Kidney capillary endothelial cell (primary cell): ENCODE data around the gene ACTR1B.
"Not testable (repeated sequence)": the region's sequence is repeated elsewhere in the genome, so short reads cannot be mapped to it uniquely, and the experiment has no call there.

ENCODE experiments used
- DNase-seq: peaks from one replicate; pipeline ENCODE4 v3.0.0-alpha.2; 2018; ENCODE audit warnings: low spot score

Gene ACTR1B

DNA sequence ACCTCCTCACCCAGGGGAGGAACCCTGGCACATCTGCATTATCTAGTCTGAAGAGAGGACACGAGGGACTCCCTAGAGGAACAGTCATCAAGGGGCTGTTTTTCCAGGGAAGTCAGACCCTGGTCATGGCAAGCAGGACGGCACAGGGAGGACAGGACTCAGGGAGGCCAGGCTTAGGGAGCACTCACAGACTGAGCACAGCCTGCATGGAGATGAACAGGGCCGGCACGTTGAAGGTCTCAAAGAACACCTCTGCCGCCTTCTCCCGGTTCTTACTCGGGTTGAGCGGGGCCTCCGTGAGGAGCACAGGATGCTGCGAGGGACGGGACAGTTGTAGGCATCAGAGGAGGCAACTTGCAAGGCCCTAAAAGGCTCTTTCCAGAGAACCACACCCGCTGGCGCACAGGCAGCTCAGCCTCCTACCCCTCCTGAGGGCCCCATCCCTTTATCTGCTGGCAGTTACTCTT lies 5.1 kb downstream of the ACTR1B start:
- DNase-seq, result no peak

DNA sequence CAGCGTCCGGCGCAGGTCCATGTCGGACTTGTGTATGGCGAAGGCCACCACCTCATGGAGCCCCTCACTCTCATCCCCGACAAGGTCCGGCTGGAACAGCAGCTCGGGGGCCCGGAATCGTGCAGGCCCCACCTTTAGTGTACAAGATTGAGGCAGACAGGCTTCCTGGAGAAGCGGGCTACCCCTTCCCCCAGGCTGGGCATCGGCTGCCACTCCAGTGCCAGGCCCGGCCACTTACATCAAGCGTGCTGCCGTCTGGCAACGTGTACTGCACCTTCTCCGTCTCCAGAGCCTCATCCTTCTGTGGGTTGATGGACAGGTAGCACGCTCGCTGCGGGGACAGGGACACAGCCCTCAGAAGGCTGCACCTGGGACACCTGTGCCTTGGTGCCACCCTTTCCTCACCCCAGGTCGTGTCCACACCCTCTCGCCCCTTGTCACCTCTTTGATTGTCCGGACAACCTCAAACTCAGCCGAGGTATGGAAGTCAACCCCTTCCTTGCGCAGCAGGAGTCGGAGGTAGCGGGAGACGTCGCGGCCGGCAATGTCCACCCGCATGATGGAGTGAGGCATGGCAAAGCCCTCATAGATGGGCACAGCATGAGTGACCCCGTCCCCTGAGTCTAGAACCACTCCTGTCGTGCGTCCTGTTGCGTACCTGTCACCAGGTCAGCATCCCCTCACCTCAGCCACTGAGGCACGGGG lies 5.7 kb downstream of the ACTR1B start:
- DNase-seq, result no peak

DNA sequence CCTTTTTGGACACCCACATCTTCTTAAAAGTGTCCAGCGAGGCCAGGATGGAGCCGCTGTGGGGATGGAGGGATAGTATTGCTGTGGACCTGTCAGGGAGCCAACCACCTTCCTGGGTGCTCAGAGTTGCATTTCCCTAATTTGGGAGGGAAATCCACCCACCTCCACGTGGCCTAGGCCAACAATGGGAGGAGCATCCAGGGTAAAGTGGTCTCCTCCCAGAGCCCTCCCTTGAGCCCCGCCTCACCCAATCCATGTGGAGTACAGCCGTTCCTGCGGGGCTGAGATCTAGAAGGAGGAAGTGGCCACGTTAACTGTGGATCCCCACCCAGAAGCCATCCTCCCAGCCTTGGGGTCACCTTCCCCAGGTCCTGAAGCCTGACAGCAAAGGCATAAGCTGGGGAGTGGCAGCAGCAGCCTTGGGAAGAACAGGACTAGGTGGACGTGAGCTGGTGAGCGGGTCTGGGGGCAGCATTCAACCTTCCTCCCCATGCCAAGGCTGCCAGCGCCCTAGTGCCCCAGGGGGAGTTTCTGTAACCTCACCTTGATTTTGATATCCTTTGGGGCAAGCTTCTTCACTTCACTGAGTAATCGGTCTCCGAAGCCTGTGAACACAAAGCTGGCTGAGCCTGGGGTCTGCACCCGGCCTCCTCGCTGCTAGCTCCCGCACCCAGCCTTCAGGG lies 6.8 kb downstream of the ACTR1B start:
- DNase-seq, result no peak

DNA sequence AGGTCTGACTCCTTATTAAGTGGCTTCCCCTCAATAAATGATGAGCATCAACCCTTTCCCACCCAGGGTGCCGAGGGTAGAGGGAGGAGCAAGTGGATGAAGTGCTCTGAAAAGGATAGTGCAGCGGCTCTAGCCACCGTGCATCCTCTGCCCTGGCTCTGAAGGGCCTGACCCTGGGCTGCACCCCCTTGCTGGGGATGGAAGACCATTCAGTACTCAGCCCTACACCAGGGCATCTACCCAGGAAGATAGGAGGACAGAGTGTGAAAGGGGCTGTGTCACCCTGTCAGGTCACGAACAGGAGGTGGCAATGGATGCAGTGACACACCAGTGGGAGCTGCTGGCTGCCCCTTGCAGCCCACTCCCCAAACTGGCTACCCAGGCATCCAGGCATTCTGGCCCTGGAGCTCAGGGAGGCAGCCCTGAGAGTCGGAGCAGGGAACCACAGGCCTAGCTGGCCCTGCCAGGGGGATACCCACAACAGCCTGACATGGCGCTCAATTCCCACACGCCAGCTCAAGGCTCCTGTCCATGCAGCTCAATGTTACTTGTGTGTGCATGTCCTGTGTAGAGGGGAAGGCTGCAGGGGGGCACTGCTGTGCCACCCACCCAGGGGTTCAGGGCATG lies 7.6 kb downstream of the ACTR1B start:
- DNase-seq, result no peak

DNA sequence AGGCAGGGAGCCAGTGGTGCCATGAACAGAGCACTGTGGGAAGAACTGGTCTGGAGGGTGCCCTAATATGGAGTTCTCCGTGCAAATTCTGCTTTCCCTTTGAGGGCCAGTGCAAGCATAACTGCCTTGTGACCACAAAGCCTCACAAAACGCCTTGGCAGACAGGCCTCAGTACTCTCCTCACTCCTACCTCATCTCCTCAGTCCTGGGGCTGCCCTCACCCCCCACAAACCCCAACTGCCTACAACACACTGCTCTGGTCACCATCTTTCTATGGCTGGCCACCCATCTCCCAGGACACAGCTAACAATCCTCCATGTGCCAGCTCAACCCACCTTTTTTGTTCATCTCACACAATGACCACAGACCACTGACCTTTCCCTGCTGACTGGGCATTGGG lies 9.1 kb downstream of the ACTR1B start:
- no peak for DNase-seq

DNA sequence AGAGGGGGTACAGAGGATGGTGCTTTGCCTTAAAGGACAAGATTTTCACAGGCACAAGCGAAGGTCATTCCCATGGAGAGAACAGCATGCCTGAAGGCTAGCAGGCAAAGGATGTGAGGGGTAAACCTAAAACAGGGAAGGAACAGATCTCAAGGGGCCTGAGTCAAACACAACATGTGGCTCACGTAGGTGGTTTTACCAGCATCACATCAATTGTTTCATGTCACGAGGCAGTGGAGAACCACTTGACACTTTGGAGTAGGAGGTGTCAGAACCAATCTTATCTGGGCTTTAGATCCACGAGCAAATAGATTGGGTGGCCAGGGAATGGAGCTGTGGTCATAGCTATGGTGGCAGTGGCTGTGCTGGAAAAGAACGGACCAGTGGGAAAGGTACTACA lies 9.5 kb downstream of the ACTR1B start:
- no peak for DNase-seq

DNA sequence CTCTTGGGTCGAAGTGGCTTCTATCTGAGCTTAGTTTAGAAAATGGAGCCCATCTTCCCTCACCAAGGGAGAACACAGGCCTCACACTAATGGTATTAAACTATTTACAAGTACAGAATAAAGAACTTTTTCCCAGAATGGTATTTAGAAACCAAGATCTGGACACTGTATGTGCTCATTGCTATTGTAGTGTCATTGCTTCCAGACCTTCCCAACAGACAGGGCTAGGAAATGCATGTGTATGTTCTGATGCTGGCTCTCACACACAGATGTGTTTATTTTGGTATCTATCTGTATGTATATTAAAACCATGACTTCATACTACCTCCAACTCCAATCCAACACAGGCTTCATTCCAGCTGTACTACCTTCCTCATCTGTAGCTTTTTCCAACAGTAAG lies 10.0 kb downstream of the ACTR1B start:
- DNase-seq, result no peak

DNA sequence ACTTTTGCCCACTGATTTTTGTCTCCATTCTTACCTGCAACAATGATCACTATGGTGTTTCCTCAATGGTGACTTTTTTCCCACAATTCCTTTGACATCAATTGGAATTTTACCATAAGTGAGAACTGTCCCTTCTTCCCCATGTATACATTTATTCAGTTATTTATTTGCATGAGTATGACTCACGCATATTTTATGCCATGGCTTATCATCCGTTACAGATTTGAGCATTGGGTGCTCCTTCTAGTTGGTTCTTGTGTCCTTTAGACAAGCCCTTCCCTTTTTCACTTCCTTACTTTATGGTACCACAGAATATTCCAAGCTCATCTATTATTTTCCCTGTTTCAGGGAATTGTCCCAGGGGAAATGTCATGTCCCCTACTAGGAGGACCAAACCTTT lies 10.4 kb downstream of the ACTR1B start:
- DNase-seq, result no peak

DNA sequence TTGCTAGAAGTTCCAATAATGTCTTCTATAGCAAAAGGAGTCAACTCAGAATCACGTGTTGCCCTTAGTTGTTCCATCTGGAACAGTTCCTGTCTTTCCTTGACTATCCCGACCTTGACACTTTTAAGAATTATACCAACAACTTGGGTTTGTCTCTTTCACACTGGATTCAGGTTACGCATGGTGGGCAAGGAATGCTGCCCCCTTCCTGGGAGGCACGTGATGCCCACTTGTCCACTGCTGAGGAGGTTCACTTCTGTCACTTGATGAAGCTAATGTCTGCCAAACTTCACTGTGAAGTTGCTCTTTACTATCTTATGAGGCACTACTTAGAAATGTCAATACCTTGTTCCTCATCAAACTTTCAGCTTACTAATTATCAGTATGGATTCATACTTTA lies 12.7 kb downstream of the ACTR1B start:
- no peak for DNase-seq

DNA sequence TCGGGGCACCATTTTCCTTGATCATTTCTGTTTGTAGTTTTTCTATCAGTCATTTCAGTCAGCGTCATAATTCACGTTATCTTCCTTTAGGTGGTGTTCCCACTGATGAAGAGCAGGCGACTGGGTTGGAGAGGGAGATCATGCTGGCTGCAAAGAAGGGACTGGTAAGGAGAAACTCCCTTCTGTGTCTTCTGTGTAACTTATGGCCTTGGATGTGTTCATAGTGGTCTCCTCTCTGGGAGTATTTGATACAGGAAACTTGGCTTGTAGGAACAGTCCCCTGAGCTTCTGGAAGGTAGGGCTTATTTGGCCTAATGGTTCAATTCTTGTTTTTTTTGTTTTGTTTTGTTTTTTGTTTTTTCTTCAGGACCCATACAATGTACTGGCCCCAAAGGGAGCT lies 16.9 kb downstream of the ACTR1B start:
- DNase-seq, result no peak

DNA sequence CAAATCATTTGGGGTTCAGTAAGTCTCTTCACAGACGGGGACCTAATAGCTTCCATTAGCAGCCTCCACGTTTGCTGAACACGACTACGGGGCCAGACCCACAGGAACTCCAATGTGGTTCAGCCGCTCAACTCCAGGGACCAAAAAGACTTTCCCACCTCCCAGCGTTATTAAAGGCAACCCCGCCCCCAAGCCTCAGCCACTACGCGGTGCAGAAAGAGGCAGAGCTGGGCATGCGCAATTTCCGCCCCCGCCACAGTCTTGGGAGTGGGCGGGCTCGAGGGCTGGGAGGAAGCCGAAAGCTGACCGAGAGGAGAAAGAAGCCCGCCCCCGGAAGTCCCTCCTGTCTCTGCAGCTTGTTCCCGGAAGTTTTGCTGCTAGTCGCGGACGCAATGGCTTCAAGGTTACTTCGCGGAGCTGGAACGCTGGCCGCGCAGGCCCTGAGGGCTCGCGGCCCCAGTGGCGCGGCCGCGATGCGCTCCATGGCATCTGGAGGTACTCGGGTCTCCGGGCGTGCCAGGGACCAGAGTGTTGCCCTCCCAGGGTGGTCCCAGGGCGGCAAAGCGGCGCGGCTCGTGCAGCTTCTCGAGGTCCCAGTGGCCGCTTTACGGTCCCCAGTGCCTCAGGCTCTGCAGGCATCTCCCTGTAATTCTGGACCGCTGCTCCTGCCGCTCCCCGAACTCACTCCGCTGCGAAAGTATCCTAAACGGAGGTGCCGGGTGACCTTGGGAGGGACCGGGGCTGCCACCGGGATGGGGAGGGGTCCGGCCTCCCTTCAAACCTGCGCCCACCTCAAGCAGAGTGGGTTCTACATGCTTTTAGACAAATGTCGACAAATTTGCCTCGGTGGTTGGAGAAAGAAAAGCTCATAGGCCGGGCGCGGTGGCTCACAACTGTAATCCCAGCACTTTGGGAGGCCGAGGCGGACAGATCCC lies 17.9 kb downstream of the ACTR1B start, which contains the start of gene COX5B:
COX5B (plus strand) TSS at position 368 of the 935 bp plus-strand sequence; CDS start at position 393, 25 bp downstream.
- peak; percentile 98 for DNase-seq

DNA sequence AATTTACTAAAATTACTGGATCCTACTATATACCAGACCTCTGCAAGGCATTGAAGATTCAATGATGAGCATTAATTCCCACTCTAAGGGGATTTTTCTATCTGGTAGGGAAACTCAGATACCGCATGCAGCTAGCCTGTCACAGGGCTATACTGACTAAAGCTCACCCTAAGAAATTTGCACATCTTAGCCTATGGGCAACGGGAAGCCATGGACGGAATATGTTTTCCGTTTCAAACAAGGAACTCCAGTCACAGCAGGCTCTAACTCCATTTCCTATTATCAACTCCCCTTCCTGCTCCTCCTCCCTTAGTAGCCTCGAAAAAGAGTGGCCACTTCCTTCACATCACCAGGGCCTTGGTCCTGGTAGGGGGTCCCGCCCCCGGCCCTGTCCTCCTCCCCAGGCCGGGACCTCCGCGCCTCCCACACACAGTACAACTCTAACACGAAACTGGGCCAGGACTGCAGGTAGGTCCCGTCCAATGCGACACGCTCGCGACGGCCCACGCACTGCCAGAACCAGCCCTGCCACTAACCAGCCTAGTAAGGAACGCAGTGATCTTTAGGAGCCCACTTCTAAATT lies 18.6 kb downstream of the ACTR1B start:
- DNase-seq, result peak; percentile 44

DNA sequence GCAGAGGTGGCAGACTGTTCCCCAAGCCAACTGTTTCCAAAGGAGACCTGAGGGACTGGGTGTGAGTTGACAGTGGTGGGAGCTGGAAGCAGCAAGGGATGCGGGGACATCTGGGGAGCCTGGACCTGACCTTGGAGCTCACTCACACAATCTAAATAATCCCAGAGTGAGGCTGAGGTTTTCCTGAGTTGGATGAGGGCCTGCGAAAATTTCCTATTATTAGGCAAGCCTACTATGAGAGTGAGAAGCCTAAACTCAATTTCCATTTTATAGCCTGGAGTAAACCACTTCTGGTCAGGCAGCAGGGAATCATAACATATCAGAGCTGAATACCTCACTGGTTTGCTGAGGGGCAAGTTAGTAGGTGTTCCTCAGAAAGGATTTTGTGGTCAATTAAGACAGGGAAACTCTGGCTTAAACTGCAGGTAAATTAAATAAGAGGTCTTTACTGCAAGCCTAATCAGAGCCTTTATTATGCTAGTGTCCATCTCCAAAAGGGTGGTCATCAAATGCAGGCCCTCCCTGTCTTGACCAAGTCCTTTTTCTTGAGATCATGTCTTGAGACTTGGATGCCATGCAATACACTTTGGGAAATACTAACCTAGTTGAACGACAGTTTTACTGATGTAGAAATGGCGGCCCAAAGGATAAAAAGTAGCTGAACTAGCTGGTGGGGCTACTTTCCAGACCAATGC lies 19.7 kb downstream of the ACTR1B start:
- DNase-seq, result no peak

DNA sequence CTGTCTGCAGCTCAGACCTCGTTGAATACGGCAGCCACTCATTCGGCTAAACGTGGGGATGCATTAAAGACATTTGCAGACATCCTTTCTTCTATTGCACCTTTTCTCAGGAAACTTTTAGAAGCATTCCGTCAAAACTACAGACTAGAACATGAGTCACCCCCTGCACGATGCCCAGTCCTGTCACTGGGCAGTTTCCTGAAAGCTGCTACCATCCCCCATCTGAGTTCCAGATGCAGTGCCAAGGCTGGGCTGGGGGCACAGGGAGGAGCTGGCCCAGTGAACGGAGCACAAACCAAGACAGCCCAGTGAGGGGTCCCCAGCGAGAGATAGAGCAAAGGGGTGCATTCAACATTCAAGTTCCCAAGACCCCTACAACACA lies 37.8 kb downstream of the ACTR1B start:
- not testable (repeated sequence) for DNase-seq

DNA sequence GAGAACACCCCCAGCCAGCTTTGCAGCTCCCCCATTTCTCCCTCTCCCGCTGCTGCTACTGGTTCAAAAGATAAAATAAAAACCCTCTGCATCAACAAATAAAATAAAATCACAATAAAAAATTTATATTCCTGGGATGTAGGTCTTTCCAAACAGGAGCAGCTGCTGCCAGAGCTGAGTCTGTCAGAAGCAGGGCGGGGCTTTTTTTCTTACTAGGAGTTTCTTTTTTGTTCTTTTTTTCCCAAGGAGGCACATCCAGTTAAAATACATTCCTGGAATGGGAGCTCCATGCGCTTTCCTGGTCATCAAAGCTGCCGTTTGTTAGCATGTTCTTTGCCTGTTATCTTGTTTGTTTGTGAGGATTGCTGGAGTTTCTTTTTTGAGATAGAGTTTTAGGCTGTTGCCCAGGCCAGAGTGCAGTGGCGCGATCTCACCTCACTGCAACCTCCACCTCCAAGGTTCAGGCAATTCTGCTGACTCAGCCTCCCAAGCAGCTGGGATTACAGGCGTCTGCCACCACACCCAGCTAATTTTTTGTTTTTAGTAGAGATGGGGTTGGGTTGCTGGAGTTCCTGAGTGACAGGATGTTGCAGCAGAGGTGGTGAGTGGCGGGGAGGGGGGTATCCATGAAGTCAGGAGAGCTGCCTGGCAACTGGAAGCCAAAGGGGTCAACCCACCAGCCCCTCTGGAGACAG lies 38.3 kb downstream of the ACTR1B start:
- not testable (repeated sequence) for DNase-seq

DNA sequence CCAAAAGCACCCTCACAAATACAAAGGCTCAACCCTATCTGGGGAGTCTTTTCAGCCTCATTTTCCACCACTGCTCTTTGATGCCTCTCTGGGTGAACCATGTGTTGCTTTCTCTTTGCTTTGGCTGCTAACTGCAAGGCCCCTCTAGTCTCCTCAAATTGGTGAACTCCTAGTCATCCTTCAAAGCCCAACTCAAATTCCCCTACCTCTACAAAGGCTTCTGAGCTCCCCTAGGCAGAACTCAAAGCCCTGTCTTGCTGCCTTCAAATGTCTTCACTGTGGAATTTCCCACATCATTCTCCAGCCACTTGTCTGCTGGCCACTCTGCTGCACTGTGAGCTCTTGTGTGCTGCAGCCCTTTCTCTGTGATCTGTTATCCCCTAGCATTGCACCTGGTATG lies 40.9 kb downstream of the ACTR1B start:
- DNase-seq, result not testable (repeated sequence)

DNA sequence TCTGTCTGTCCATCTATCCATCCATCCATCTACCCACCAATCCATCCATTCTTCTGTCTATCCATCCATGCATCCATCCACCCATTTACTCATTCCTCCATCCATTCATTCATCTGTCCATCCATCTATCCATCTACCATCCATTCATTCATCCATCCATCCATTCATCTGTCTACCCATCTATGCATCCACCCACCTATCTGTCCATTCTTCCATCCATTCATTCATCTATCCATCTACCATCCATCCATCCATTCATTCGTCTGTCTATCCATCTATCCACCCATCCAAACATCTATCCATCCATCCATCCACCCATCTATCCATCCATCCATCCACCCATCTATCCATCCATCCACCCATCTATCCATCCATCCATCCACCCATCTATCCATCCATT lies 43.4 kb downstream of the ACTR1B start:
- DNase-seq, result not testable (repeated sequence)

DNA sequence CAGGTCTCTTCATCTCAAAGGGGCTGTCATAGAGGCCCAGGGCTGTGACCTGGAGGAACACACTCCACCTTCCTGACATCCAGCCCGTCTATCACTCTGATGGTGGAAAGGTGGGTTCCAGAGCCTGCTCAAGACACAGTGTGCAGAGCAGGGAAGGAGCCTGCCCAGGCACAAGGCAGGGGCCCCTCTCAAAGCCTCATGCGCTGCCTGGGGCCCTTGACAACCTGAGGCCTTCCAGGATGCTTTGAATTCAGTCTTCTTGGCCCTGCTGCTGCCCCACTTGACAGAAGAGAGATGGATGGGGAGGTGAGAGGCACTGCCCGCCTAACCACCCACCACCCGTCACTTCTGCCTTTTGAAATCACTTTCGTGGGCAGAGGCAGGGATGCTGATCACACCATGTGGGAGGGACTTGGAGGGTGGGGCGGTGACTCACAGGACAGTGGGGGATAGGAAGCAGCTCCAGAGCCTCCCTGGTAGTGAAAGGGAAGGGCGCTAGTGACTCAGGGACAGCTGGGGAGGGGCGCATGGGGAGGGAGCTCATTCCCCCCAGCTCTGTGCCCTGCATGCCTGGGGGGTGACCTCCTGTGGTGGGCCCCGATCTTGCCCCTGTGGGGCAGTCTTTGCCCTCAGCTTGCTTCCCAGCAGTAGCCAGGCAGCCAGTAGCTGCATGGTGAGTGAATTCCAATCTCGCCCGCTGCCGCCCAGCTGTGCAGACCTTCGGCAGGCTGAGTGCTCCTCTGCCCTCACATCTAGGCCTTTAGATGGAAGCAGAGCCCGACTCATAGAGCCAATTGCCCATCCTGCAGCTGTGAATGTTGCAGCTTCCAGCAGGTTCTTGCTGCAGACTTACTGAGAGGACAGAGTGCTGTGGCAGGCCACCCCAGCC lies 44.7 kb downstream of the ACTR1B start:
- not testable (repeated sequence) for DNase-seq

DNA sequence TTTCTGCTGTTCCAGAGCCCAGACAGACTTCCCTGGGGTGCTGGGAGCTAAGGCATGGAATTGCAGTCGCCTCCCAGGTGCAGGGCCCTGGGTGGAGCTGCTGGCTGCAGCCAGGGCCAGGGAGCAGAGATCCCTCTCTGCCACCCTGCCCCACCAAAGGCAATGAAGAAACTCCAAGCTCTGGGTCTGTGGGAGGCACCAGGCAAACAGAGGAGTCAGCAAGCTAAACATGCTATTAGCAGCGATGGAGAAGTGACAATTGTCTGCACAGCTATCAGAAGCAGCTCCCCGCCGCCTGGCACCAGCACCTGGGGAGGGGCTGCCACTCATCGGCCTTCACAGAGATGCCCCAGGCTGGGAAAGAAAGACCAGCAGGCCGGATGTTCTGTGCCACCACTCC lies 45.9 kb downstream of the ACTR1B start:
- no peak for DNase-seq
